Memory B cell (primary cell): ENCODE measurements around the gene NFATC2.

ENCODE experiments used
- ATAC-seq: fragments of 150-1000 bp; cut with Tn5 transposase; 2 replicates; pipeline ENCODE4 v1.10.0; 2021; ENCODE audit warnings: low read depth, mild to moderate bottlenecking, moderate library complexity
- DNase-seq, 2 donors: peaks; one replicate each; pipeline ENCODE4 v3.0.0; 2022; ENCODE audit warnings: low spot score in 2 of 2
- H3K27ac Mint-ChIP-seq: one replicate; pipeline ENCODE4 v1.8.0; 2022; ENCODE audit warnings: mild to moderate bottlenecking, moderate library complexity, mixed read lengths
- H3K27me3 Mint-ChIP-seq: one replicate; pipeline ENCODE4 v1.8.0; 2022; ENCODE audit warnings: mixed read lengths
- H3K36me3 Mint-ChIP-seq: one replicate; pipeline ENCODE4 v1.8.0; 2022; ENCODE audit warnings: mild to moderate bottlenecking, mixed read lengths
- H3K4me1 Mint-ChIP-seq: one replicate; pipeline ENCODE4 v1.8.0; 2022; ENCODE audit warnings: mixed read lengths
- H3K4me3 Mint-ChIP-seq: one replicate; pipeline ENCODE4 v1.8.0; 2022; ENCODE audit warnings: mild to moderate bottlenecking, moderate library complexity, mixed read lengths
- H3K9me3 Mint-ChIP-seq: one replicate; pipeline ENCODE4 v1.8.0; 2022; ENCODE audit warnings: mixed read lengths

NFATC2 gene

GRCh38 chr20:51542571-51543421 lies at the start of gene NFATC2:
Gene NFATC2 (minus strand): TSS chr20:51542719. CDS start chr20:51542499, 220 bp downstream.
- Mint-ChIP-seq H3K27ac (peak within 1 kb of the TSS; percentile 97), H3K9me3 (peaks cover 3% of the 10 kb centered on the region), H3K27me3 (peaks cover 7% of the 10 kb centered on the region), H3K4me1 (peaks cover 39% of the 10 kb centered on the region), H3K36me3 (peaks cover 10% of the 10 kb centered on the region), H3K4me3 (peak within 1 kb of the TSS; percentile 97)
- peak in 1 of 2 donors; percentile 66 for DNase-seq
- ATAC-seq, result peak; percentile 59

GRCh38 chr20:51591871-51592270 lies 49.4 kb upstream of the NFATC2 start:
- Mint-ChIP-seq H3K4me1 (peaks cover 10% of the 10 kb centered on the region), H3K27ac (no peak overlapping the region), H3K27me3 (peaks cover 8% of the 10 kb centered on the region), H3K36me3 (peaks cover 2% of the 10 kb centered on the region), H3K4me3 (no peak overlapping the region), H3K9me3 (no peaks in the 10 kb centered on the region)
- no peak for DNase-seq
- no peak for ATAC-seq

GRCh38 chr20:51588762-51589161 lies 46.2 kb upstream of the NFATC2 start:
- ATAC-seq (no peak), DNase-seq (no peak)
- peaks cover 13% of the 10 kb centered on the region for H3K27me3 Mint-ChIP-seq
- peaks cover 2% of the 10 kb centered on the region for H3K36me3 Mint-ChIP-seq
- H3K9me3 Mint-ChIP-seq, result no peaks in the 10 kb centered on the region
- H3K4me3 Mint-ChIP-seq, result no peak overlapping the region
- peaks cover 9% of the 10 kb centered on the region for H3K4me1 Mint-ChIP-seq
- no peak overlapping the region for H3K27ac Mint-ChIP-seq

- no peak overlapping the region for H3K27ac Mint-ChIP-seq
- H3K4me1 Mint-ChIP-seq, result peaks cover 9% of the 10 kb centered on the region
- H3K9me3 Mint-ChIP-seq, result no peaks in the 10 kb centered on the region
- H3K4me3 Mint-ChIP-seq, result no peak overlapping the region
- peaks cover 10% of the 10 kb centered on the region for H3K27me3 Mint-ChIP-seq
- DNase-seq (no peak), ATAC-seq (no peak)
- no peaks in the 10 kb centered on the region for H3K36me3 Mint-ChIP-seq
Measured at GRCh38 chr20:51587145-51587544, 44.6 kb upstream of the NFATC2 start.

- H3K27ac Mint-ChIP-seq, result no peak overlapping the region
- no peak for ATAC-seq
Measured at GRCh38 chr20:51586005-51586440, 43.5 kb upstream of the NFATC2 start.

GRCh38 chr20:51585148-51585547 lies 42.6 kb upstream of the NFATC2 start:
- H3K36me3 Mint-ChIP-seq, result no peaks in the 10 kb centered on the region
- H3K4me1 Mint-ChIP-seq, result peaks cover 15% of the 10 kb centered on the region
- peaks cover 10% of the 10 kb centered on the region for H3K27me3 Mint-ChIP-seq
- no peak overlapping the region for H3K27ac Mint-ChIP-seq
- H3K4me3 Mint-ChIP-seq, result no peak overlapping the region
- no peaks in the 10 kb centered on the region for H3K9me3 Mint-ChIP-seq
- DNase-seq (no peak), ATAC-seq (no peak)

More at GRCh38 chr20:51586005-51586440, 43.5 kb upstream of the NFATC2 start:
- no peak overlapping the region for H3K4me3 Mint-ChIP-seq
- DNase-seq, result no peak
- peaks cover 11% of the 10 kb centered on the region for H3K4me1 Mint-ChIP-seq
- no peaks in the 10 kb centered on the region for H3K9me3 Mint-ChIP-seq
- H3K36me3 Mint-ChIP-seq, result no peaks in the 10 kb centered on the region
- peaks cover 10% of the 10 kb centered on the region for H3K27me3 Mint-ChIP-seq

- Mint-ChIP-seq H3K27ac (no peak overlapping the region), H3K4me1 (peaks cover 15% of the 10 kb centered on the region), H3K36me3 (no peaks in the 10 kb centered on the region), H3K27me3 (peaks cover 12% of the 10 kb centered on the region), H3K9me3 (no peaks in the 10 kb centered on the region), H3K4me3 (no peak overlapping the region)
- no peak for ATAC-seq
- DNase-seq, result no peak
Measured at GRCh38 chr20:51584737-51585136, 42.2 kb upstream of the NFATC2 start.

GRCh38 chr20:51584116-51584515 lies 41.6 kb upstream of the NFATC2 start:
- H3K27ac Mint-ChIP-seq, result no peak overlapping the region
- DNase-seq (no peak), ATAC-seq (no peak)
- no peaks in the 10 kb centered on the region for H3K9me3 Mint-ChIP-seq
- H3K27me3 Mint-ChIP-seq, result peaks cover 14% of the 10 kb centered on the region
- peaks cover 15% of the 10 kb centered on the region for H3K4me1 Mint-ChIP-seq
- H3K36me3 Mint-ChIP-seq, result no peaks in the 10 kb centered on the region
- H3K4me3 Mint-ChIP-seq, result no peak overlapping the region

GRCh38 chr20:51583499-51583898 lies 41.0 kb upstream of the NFATC2 start:
- H3K9me3 Mint-ChIP-seq, result no peaks in the 10 kb centered on the region
- H3K27ac Mint-ChIP-seq, result no peak overlapping the region
- ATAC-seq (no peak), DNase-seq (no peak)
- H3K4me3 Mint-ChIP-seq, result no peak overlapping the region
- H3K27me3 Mint-ChIP-seq, result peaks cover 14% of the 10 kb centered on the region
- no peaks in the 10 kb centered on the region for H3K36me3 Mint-ChIP-seq
- peaks cover 15% of the 10 kb centered on the region for H3K4me1 Mint-ChIP-seq

GRCh38 chr20:51583073-51583472 lies 40.6 kb upstream of the NFATC2 start:
- H3K9me3 Mint-ChIP-seq, result no peaks in the 10 kb centered on the region
- DNase-seq (no peak), ATAC-seq (no peak)
- H3K36me3 Mint-ChIP-seq, result no peaks in the 10 kb centered on the region
- peaks cover 15% of the 10 kb centered on the region for H3K4me1 Mint-ChIP-seq
- H3K27me3 Mint-ChIP-seq, result peaks cover 11% of the 10 kb centered on the region
- no peak overlapping the region for H3K27ac Mint-ChIP-seq
- H3K4me3 Mint-ChIP-seq, result no peak overlapping the region

GRCh38 chr20:51581571-51581970 lies 39.1 kb upstream of the NFATC2 start:
- H3K9me3 Mint-ChIP-seq, result no peaks in the 10 kb centered on the region
- no peak for DNase-seq
- peaks cover 11% of the 10 kb centered on the region for H3K27me3 Mint-ChIP-seq
- peaks cover 13% of the 10 kb centered on the region for H3K4me1 Mint-ChIP-seq
- H3K27ac Mint-ChIP-seq, result no peak overlapping the region
- no peak overlapping the region for H3K4me3 Mint-ChIP-seq
- no peaks in the 10 kb centered on the region for H3K36me3 Mint-ChIP-seq
- ATAC-seq, result no peak

- no peak for ATAC-seq
- peaks cover 7% of the 10 kb centered on the region for H3K4me1 Mint-ChIP-seq
- no peaks in the 10 kb centered on the region for H3K36me3 Mint-ChIP-seq
- H3K27ac Mint-ChIP-seq, result no peak overlapping the region
- DNase-seq, result no peak
- peaks cover 6% of the 10 kb centered on the region for H3K27me3 Mint-ChIP-seq
- H3K9me3 Mint-ChIP-seq, result peaks cover 4% of the 10 kb centered on the region
- no peak overlapping the region for H3K4me3 Mint-ChIP-seq
Measured at GRCh38 chr20:51579137-51579536, 36.6 kb upstream of the NFATC2 start.

- ATAC-seq, result no peak
Measured at GRCh38 chr20:51578145-51578459, 35.6 kb upstream of the NFATC2 start.

GRCh38 chr20:51577432-51578144 lies 35.1 kb upstream of the NFATC2 start:
- no peak for ATAC-seq
- Mint-ChIP-seq H3K4me1 (peaks cover 7% of the 10 kb centered on the region), H3K36me3 (no peaks in the 10 kb centered on the region), H3K4me3 (no peak overlapping the region), H3K27ac (no peak overlapping the region), H3K27me3 (peaks cover 6% of the 10 kb centered on the region), H3K9me3 (peaks cover 4% of the 10 kb centered on the region)
- no peak for DNase-seq

More at GRCh38 chr20:51578145-51578459, 35.6 kb upstream of the NFATC2 start:
- Mint-ChIP-seq H3K9me3 (peaks cover 4% of the 10 kb centered on the region), H3K36me3 (no peaks in the 10 kb centered on the region), H3K27ac (no peak overlapping the region), H3K4me1 (peaks cover 7% of the 10 kb centered on the region), H3K27me3 (peaks cover 6% of the 10 kb centered on the region), H3K4me3 (no peak overlapping the region)
- no peak for DNase-seq
